Ramos (cell line): ENCODE measurements around the gene HERPUD2.
"Not testable (repeated sequence)": the region's sequence is repeated elsewhere in the genome, so short reads cannot be mapped to it uniquely, and the experiment has no call there.

Source experiments
- in situ Hi-C: fragments of 300-500 bp; cut with MboI; formaldehyde crosslinking; loops from one replicate; pipeline ENCODE4 v1.14.3; 2022; ENCODE audit warnings: low sequenced_read_pairs; ENCODE audit not compliant: unreplicated experiment

Gene HERPUD2

DNA sequence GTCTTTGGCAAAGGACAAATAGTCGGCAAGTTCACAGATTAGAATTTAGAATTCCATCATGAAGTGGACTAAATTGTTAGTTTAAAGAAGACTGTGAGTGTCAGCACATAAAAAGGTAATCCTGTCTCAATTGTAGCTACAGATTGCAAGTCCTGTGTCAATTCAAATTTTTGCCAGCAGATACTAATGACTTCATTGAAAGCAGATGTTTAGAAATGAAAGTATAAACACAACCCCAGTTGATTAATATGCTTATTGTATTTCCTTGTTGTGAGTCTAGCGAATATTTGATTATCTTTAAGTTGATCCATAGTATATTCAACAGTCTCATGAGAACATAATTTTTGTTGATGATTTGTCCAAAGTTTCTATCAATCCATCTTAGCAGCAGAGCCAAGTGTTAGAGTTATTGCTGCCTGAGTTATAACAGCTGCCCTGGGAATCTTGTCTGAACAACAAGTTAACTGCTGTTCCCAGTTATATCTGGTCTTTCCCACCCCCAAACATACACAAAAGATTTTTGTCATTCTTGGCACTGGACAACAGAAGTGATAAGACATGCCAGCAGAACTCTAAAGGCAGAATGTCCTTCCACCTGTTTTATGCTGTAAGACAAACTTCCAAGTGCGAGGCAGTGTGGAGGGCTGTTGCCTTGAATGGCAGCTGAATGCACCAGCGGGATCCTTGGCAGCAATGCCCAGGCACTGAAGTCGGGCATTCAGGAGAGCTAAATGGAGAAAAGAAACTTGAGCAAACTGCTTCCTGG lies 21.3 kb upstream of the HERPUD2 start:
- in situ Hi-C loops, result no loop called here

DNA sequence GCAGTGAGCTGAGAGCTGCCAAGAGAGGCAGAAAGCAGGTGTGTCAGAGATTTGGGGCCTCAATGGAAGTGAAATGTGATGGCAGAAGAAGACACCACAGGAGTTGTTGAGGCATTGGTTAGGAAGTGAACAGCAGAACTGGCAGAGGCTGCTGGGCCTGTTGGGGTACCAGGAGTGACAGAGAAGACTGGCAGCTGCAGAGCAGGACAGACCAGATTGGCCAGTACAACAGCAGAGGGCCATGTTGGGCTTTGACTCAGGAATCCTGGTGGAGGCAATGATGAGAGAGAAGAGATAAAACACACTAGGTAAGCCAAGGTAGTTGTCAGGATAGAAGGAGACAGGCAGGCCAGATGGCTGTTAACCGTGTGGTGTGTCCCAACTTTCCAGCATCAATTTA lies 19.9 kb upstream of the HERPUD2 start:
- in situ Hi-C loops, result no loop called here

GRCh38 chr7:35714407-35714806 lies 19.5 kb upstream of the HERPUD2 start:
- in situ Hi-C loops, result no loop called here

GRCh38 chr7:35712563-35713226 lies 17.8 kb upstream of the HERPUD2 start:
- in situ Hi-C loops, result no loop called here

- in situ Hi-C loops, result loop anchor here (5.0 kb wide), 1 partner anchor 200 kb away; no protein-coding TSS in a partner anchor
Measured at GRCh38 chr7:35707422-35707821, 12.5 kb upstream of the HERPUD2 start.

DNA sequence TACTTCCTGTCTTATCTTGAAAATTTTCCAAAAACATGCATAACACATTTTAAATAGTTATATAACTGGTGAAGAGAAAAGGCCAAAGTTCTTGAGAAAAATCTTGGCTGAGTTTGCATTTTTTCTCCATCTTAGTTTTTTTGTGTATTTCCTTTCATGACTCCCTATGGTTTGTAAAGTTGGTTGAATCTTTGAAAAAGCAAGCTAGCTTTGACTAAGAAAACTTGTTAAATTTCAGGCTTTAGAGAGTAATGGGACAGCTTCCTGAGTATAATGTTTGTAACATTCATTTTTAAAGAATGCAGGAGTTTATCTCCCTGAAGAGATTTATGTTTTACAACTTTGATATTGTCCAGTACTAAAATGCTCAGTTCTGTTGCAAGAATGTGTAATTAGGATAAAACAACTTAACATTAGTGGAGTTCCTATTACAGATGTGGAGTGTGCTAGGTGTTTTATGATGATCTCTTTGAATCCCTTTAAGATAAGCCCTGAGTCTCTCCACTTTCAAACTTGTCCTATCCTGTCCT lies 11.1 kb upstream of the HERPUD2 start:
- in situ Hi-C loops, result loop anchor here (5.0 kb wide), 1 partner anchor 201 kb away; no protein-coding TSS in a partner anchor

GRCh38 chr7:35704261-35704660 lies 9.3 kb upstream of the HERPUD2 start:
- in situ Hi-C loops, result no loop called here

DNA sequence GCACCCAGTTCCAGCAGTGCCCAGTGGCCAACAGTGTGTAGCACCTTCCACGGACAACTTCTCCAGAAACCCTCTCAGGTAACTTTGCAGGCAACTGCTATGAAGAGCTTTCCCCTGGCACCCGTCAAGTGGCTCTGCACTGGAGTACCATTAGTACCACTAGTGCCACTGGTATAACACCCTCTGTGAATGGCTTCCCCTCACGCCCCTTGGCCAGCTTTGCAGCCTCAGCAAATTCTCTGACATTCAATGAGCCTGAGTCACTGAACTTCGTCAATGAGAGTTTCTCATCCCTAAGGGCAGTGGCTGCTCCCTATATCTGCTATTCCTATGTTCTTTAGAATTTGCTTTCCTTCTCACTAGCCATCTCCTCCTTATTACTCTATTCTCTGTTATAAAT lies 7.6 kb upstream of the HERPUD2 start:
- in situ Hi-C loops, result no loop called here

DNA sequence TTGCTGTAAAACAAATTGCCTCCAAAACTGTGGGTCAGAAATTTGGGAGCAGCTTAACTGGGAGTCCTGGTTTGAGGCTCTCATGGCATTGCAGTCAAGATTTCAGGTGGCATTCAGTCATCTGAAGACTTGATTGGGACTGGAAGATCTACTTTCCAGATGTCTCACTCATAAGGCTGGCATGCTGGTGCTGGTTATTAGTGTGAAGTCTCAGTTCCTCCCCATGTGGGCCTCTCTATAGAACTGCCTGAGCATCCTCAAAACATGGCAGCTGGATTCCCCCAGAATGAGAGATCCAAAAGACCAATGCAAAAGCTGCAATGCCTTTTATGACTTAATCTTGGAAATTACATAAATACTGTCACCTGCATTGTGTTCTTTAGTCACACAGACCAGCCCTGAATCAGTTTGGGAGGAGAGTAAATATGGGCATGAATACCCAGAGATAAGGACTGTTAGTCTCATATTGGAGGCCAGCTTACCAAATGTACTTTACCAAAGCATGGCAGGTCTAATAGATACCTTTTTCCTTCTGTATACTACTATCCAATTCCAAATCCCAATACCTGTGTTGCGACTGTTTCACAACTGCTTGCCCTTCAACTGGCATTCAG lies 6.5 kb upstream of the HERPUD2 start:
- in situ Hi-C loops, result no loop called here

DNA sequence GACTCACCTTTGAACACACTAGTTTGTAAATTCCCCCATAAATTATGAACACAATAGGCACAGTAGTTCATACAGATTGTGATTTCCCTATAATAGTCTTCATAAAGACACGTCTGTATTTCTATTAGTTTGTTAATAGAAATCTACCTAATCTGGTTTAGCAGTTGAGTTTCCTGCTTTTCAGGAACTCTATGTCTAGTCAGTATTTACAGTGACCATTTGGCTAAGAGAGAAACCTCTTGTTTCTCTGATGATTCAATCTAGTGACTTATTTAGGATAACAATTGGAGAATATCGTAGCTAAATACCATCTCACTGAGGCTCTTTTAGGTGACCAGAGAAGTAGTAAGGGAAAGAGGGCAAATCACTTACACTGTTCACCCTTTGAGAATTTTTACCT lies 5.9 kb upstream of the HERPUD2 start:
- in situ Hi-C loops, result no loop called here

GRCh38 chr7:35700333-35700732 lies 5.4 kb upstream of the HERPUD2 start:
- in situ Hi-C loops, result no loop called here

DNA sequence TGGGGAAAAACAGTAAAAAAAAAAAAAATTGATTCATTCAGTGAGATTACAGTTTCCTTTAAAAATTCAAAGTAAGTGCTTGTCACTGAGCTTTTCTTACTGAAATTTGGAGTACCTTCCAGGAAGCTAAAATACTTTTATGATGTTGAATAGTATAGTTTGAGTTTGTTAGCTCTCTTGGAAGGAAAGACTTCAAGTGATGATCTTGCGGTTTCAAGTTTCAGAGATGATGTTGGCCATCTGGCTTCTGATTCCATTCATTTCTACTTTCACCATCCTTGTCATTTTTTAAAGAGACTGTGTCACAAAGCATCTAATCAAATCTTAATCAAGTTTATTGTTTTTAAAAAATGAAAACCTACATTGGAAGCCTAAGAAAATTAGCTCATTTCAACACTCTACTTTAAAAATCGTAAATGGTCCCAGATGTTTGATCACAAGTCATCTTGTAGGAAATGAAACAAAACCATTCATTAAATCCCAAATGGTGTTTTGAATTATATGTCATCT lies 4.9 kb upstream of the HERPUD2 start:
- in situ Hi-C loops, result no loop called here

DNA sequence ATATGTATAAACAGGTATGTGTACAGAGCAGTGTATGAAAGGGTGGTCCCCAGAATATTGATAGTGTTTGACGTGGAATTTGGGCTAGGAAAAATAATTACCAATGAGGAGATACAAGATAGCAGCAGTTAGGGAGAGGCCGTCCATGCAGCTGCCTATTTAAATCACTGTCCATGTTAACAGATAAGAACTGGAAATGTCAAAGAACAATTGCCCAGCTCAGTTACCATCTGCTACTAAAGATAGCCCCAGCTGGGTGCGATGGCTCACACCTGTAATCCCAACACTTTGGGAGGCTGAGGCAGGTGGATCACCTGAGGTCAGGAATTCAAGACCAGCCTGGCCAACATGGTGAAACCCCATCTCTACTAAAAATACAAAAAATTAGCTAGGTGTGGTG lies 3.4 kb upstream of the HERPUD2 start:
- in situ Hi-C loops, result not testable (repeated sequence)

- in situ Hi-C loops, result no loop called here
Measured at GRCh38 chr7:35697414-35698175, 2.7 kb upstream of the HERPUD2 start.

GRCh38 chr7:35695987-35696386 lies 1.1 kb upstream of the HERPUD2 start:
- in situ Hi-C loops, result no loop called here

DNA sequence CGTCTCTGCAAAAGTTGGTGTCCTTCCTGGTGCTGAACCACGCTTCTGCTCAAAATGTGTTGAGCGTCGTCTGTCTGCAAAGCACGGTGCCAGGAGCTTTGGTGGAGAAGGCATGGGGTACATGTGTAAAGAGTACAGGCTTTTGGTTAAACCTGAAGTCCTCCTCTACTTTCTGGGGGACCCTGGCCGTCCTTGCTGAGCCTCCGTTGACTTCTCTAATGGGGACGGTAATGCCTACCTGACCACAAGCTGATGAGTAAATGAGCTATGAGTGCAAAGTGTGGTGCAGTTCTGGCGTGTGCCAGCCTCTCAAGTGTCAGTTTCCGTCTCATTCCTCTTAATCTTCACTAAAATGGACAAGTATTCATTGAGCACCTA lies 527 bp upstream of the HERPUD2 start:
- in situ Hi-C loops, result no loop called here

- in situ Hi-C loops, result no loop called here
Measured at GRCh38 chr7:35694161-35694783, 663 bp downstream of the HERPUD2 start.

DNA sequence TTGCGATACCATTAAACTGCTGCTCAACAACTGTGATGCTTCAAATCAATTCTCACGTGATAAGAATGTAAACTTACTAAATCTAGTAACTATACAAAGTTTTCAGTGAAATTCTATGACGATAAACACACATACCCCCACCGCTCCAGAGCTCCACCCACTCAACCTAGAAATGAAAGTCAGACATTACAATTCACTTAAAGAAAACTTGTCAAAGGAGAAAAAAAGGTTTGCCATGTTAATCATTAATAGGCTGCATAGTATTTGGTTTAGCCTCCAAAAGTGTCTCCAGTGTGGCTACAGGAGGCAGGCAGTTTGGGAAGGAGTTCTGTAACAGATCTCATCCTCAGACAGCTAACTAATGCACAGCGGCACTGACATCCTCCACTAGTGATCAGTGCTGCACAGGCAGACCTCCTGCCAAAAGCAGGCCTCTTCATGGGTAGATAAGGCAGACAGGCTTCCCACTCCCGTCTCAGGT lies 3.1 kb downstream of the HERPUD2 start:
- in situ Hi-C loops, result no loop called here

- in situ Hi-C loops, result no loop called here
Measured at GRCh38 chr7:35691366-35691765, 3.6 kb downstream of the HERPUD2 start.

GRCh38 chr7:35690614-35691013 lies 4.3 kb downstream of the HERPUD2 start:
- in situ Hi-C loops, result not testable (repeated sequence)
